IPS DF 4.7 (cell line): ENCODE results near the gene CPXM1.

Source experiments
- DNase-seq: peaks from one replicate; pipeline ENCODE4 v3.0.0-alpha.2; 2013; ENCODE audit warnings: low spot score; ENCODE audit errors: extremely low read depth

CPXM1 gene

DNA sequence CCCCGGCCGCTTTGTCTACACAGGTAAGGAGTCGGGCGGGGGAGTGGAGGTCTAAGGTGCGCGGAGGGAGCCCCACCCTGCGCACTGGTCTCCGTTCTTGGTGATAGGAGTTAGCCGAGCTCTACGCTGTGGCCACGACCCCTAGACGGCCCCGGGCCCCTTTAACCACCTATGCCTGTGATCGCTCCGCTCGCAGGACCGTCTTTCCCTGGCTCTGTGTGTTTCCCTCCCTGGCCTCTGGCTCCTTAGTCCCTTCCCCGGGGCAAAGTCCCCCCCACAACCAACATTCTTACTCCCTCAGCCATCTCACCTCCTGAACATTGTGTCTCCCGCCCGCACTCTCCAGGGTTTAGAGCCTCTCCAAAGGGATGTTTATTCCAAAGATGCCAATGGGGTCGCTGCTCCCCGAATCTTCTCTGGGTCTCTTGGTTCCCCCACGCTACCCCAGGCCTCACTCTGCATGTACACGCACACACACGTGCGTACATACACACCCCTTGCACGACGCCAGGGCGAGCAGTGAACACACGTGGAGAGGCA is 50.4 kb downstream of the CPXM1 start:
- no peak for DNase-seq

DNA sequence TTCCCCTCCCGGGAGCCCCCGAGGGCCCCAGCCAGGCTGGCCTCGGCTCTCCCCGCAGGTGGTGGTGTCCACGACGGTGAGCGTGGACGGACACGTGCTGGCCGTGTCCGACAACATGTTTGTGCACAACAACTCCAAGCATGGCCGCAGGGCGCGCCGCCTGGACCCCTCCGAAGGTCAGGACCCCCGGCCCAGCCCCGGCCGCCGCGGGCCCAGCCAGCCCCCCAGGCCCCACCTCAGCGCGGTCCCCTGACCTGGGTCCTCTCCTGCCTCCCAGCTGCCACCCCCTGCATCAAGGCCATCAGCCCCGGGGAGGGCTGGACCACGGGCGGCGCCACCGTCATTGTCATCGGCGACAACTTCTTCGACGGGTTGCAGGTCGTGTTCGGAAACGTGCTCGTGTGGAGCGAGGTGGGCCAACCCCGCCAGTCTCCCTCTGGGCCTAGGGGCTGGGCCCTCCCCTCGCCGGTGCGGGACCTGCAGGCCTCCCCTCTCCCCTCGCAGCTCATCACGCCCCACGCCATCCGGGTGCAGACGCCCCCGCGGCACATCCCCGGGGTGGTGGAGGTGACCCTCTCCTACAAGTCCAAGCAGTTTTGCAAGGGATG is 51.0 kb downstream of the CPXM1 start:
- no peak for DNase-seq

- DNase-seq, result no peak
Measured at GRCh38 chr20:2748551-2749342, 51.7 kb downstream of the CPXM1 start.

GRCh38 chr20:2747676-2748235 is 52.7 kb downstream of the CPXM1 start:
- DNase-seq, result no peak

GRCh38 chr20:2746636-2747265 is 53.7 kb downstream of the CPXM1 start:
- no peak for DNase-seq

DNA sequence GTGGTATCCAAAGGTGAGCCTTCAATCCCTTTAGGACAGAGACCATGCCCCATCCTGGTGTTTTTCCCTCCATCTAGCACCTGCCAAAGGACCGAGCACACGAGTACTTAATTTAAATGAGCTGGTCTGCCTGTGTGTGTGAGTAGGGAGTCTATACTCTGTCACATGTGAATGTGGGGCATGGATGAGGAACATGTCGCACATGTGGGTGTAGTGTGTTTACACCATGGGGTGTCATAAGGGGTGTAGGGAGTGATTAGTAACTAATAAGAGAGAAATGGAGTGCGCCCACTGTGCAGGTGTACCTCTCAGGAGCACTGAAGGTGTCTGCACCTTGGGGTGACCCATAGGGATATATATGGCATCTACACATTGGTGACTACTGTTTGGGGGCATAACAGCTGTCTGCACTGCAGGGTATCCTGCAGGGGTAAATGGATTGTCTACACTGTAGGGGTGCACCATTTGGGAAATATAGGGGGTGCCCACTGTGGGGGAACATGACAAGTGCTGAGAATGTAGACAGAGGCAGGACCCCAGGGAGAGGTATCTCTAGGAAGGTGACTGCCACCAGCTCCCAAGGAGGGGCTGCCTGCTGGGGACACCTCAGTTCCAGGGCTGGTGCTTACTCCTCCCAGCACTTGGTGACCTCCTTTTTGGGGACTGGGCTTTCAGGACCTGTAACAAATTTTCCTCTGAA is 54.3 kb downstream of the CPXM1 start:
- DNase-seq, result no peak

- no peak for DNase-seq
Measured at GRCh38 chr20:2745060-2745910, 55.1 kb downstream of the CPXM1 start.
